C4-2B (cell line): ENCODE results near the gene DHPS.

Experiments
- ZFX ChIP-seq: fragments of 450-650 bp; IDR thresholded peaks from 2 replicates; pipeline ENCODE4 v1.6.1; 2017
- TF ChIP-seq, protein P1 (sequence below): fragments of 450-650 bp; conservative IDR thresholded peaks from 2 replicates; pipeline ENCODE4 v1.5.1; 2017; ENCODE audit warnings: mild to moderate bottlenecking

DNA sequence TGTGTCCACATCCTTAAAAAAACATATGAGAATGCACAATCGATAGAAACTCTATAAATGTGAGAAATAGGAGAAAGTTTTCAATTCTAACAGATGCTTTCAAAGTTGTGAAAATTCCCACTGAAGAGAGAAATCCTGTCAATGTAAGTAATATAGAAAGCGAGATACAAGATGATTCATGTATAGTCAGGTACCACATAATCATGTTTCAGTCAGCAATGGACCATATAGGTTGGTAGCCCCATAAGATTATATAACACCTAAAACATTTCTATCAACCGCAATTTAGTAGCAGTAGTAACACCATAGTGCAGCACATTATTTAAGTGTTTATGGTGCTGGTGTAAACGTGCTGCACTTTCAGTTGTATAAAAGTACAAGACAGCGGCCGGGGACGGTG is 52.5 kb downstream of the DHPS start:
- TF ChIP-seq, protein P1, sequence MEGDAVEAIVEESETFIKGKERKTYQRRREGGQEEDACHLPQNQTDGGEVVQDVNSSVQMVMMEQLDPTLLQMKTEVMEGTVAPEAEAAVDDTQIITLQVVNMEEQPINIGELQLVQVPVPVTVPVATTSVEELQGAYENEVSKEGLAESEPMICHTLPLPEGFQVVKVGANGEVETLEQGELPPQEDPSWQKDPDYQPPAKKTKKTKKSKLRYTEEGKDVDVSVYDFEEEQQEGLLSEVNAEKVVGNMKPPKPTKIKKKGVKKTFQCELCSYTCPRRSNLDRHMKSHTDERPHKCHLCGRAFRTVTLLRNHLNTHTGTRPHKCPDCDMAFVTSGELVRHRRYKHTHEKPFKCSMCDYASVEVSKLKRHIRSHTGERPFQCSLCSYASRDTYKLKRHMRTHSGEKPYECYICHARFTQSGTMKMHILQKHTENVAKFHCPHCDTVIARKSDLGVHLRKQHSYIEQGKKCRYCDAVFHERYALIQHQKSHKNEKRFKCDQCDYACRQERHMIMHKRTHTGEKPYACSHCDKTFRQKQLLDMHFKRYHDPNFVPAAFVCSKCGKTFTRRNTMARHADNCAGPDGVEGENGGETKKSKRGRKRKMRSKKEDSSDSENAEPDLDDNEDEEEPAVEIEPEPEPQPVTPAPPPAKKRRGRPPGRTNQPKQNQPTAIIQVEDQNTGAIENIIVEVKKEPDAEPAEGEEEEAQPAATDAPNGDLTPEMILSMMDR, result no peak
- no peak for TF ChIP-seq ZFX
